Neural progenitor cell (in vitro differentiated cells): ENCODE data around the gene BOC.

Source experiments
- EZH2 ChIP-seq: fragments of 200-600 bp; sonication (generic); IDR thresholded peaks from 2 replicates; pipeline ENCODE4 v1.6.1; 2017; ENCODE audit warnings: antibody characterized with exemption, mild to moderate bottlenecking, moderate library complexity
- TF ChIP-seq, protein P1 (sequence below): fragments of 200-600 bp; sonication (generic); IDR thresholded peaks from 2 replicates; pipeline ENCODE4 v1.5.1; 2017; ENCODE audit warnings: antibody characterized with exemption, mild to moderate bottlenecking

DNA sequence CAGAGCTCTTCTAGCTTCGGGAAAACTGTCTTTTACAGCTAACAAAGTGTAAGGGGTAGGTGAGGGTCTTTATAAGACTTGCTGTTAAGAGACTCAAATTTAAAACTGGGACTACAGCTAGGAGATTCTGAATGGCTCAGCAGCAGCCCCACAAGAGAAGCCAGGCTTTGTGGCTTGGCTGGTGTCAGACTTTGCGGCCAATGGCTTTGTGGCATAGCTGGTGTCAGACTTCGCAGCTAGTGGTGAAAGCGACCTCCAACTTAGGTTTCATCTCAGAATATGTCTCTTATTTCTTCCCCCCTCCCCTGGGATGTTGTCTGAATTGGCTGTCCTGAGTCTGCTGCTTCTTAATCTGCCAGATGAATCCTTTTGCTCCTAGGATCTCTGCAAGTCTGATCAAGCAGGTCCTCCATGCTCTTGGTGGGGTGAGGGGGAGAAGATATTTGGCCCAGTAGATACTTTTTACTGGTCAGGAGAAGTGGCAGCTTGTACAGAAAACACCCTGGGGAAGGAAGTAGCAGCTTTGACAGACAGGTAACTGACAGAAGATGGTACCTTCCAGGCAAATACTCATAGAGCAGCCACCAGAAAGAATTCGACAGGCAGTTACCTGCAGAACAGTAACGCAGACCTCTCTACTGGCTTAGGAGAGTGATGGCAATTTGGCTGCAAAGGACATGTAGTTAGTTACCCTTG, 8.4 kb downstream of the BOC start:
- TF ChIP-seq, protein P1, sequence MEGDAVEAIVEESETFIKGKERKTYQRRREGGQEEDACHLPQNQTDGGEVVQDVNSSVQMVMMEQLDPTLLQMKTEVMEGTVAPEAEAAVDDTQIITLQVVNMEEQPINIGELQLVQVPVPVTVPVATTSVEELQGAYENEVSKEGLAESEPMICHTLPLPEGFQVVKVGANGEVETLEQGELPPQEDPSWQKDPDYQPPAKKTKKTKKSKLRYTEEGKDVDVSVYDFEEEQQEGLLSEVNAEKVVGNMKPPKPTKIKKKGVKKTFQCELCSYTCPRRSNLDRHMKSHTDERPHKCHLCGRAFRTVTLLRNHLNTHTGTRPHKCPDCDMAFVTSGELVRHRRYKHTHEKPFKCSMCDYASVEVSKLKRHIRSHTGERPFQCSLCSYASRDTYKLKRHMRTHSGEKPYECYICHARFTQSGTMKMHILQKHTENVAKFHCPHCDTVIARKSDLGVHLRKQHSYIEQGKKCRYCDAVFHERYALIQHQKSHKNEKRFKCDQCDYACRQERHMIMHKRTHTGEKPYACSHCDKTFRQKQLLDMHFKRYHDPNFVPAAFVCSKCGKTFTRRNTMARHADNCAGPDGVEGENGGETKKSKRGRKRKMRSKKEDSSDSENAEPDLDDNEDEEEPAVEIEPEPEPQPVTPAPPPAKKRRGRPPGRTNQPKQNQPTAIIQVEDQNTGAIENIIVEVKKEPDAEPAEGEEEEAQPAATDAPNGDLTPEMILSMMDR, result no peak
- no peak for TF ChIP-seq EZH2
